Liver (tissue), 9 donors: ENCODE results near the gene ASXL2. TPM values are rescaled to one million over a fixed set of nuclear protein-coding genes. Genes with fewer than 3 reads are reported as not detected.

Source experiments
- DNase-seq: peaks from one replicate; pipeline ENCODE4 v3.0.0-alpha.2; 2017; ENCODE audit warnings: low spot score
- H3K27ac ChIP-seq, 2 donors: one replicate each; pipeline ENCODE4 v1.7.0; 2013; ENCODE audit warnings: inconsistent platforms in 2 of 2, low read length in 2 of 2, control low read depth in 1 of 2, low read depth in 1 of 2, mild to moderate bottlenecking in 1 of 2
- H3K27me3 ChIP-seq, 4 donors: one replicate each; pipeline versions ENCODE4 v1.6.1 to v1.7.0; 2013; ENCODE audit warnings: low read length in 3 of 4, inconsistent platforms in 1 of 4, mild to moderate bottlenecking in 1 of 4, moderate library complexity in 1 of 4; ENCODE audit not compliant: control insufficient read depth in 4 of 4, insufficient read depth in 4 of 4
- H3K36me3 ChIP-seq, 4 donors: one replicate each; pipeline versions ENCODE4 v1.6.1 to v1.7.0; 2013; ENCODE audit warnings: low read length in 3 of 4, mild to moderate bottlenecking in 3 of 4, low read depth in 1 of 4, moderate library complexity in 1 of 4; ENCODE audit not compliant: control insufficient read depth in 4 of 4, insufficient read depth in 3 of 4
- H3K4me1 ChIP-seq, 4 donors: one replicate each; pipeline versions ENCODE4 v1.6.1 to v1.7.0; 2013; ENCODE audit warnings: low read length in 3 of 4, mild to moderate bottlenecking in 3 of 4, moderate library complexity in 1 of 4; ENCODE audit not compliant: control insufficient read depth in 4 of 4, insufficient read depth in 4 of 4
- H3K4me3 ChIP-seq, 3 donors: one replicate each; pipeline versions ENCODE4 v1.6.1 to v1.7.0; 2013; ENCODE audit warnings: low read length in 3 of 3, control low read depth in 1 of 3, low read depth in 1 of 3, mild to moderate bottlenecking in 1 of 3
- H3K9ac ChIP-seq, 2 donors: one replicate each; pipeline ENCODE4 v1.7.0; 2013; ENCODE audit warnings: low read length in 2 of 2, mild to moderate bottlenecking in 2 of 2, moderate library complexity in 2 of 2, control low read depth in 1 of 2, low read depth in 1 of 2
- H3K9me3 ChIP-seq, 4 donors: one replicate each; pipeline versions ENCODE4 v1.6.1 to v1.7.0; 2013; ENCODE audit warnings: low read length in 3 of 4; ENCODE audit not compliant: control insufficient read depth in 4 of 4
- ATF3 ChIP-seq: IDR thresholded peaks from 2 replicates; pipeline ENCODE4 v1.6.1; 2016; ENCODE audit warnings: antibody characterized with exemption
- EGR1 ChIP-seq, 2 donors: IDR thresholded peaks; 2 replicates each; pipeline ENCODE4 v1.6.1; 2016 to 2018; ENCODE audit warnings: antibody characterized with exemption in 2 of 2, low read depth in 2 of 2
- FOXA1 ChIP-seq: IDR thresholded peaks from 2 replicates; pipeline ENCODE4 v1.6.1; 2016; ENCODE audit warnings: antibody characterized with exemption
- FOXA2 ChIP-seq: IDR thresholded peaks from 2 replicates; pipeline ENCODE4 v1.6.1; 2016; ENCODE audit warnings: antibody characterized with exemption
- GABPA ChIP-seq, 2 donors: IDR thresholded peaks in 1 of 2; conservative IDR thresholded peaks in 1 of 2; 2 replicates each; pipeline ENCODE4 v1.6.1; 2016; ENCODE audit warnings: antibody characterized with exemption in 2 of 2, mild to moderate bottlenecking in 1 of 2, moderate library complexity in 1 of 2
- HNF4A ChIP-seq, 2 donors: conservative IDR thresholded peaks; 2 replicates each; pipeline ENCODE4 v1.6.1; 2016; ENCODE audit warnings: antibody characterized with exemption in 2 of 2, mild to moderate bottlenecking in 2 of 2
- HNF4G ChIP-seq: IDR thresholded peaks from 2 replicates; pipeline ENCODE4 v1.6.1; 2016; ENCODE audit warnings: antibody characterized with exemption
- JUND ChIP-seq, 2 donors: IDR thresholded peaks; 2 replicates each; pipeline ENCODE4 v1.6.1; 2016; ENCODE audit warnings: antibody characterized with exemption in 2 of 2
- MAX ChIP-seq: IDR thresholded peaks from 2 replicates; pipeline ENCODE4 v1.6.1; 2016; ENCODE audit warnings: antibody characterized with exemption
- NR2F2 ChIP-seq: IDR thresholded peaks from 2 replicates; pipeline ENCODE4 v1.6.1; 2016; ENCODE audit warnings: antibody characterized with exemption
- RAD21 ChIP-seq, 2 donors: IDR thresholded peaks; 2 replicates each; pipeline ENCODE4 v1.6.1; 2016; ENCODE audit warnings: antibody characterized with exemption in 2 of 2, mild to moderate bottlenecking in 2 of 2
- RXRA ChIP-seq, 2 donors: IDR thresholded peaks; 2 replicates each; pipeline ENCODE4 v1.6.1; 2017 to 2018; ENCODE audit warnings: antibody characterized with exemption in 2 of 2, mild to moderate bottlenecking in 1 of 2
- SP1 ChIP-seq: IDR thresholded peaks from 2 replicates; pipeline ENCODE4 v1.6.1; 2018; ENCODE audit warnings: antibody characterized with exemption, mild to moderate bottlenecking
- TAF1 ChIP-seq: conservative IDR thresholded peaks from 2 replicates; pipeline ENCODE4 v1.6.1; 2016; ENCODE audit warnings: antibody characterized with exemption, mild to moderate bottlenecking
- YY1 ChIP-seq: IDR thresholded peaks from 2 replicates; pipeline ENCODE4 v1.6.1; 2016; ENCODE audit warnings: antibody characterized with exemption, mild to moderate bottlenecking
- ZBTB33 ChIP-seq: IDR thresholded peaks from 2 replicates; pipeline ENCODE4 v1.6.1; 2016; ENCODE audit warnings: antibody characterized with exemption
- WGBS: extraction: QIAGEN DNeasy Blood & Tissue Kit; methylation state at CpG from one replicate; pipeline ENCODE4 v1.1.7; 2013; 5-methylcytosine and 5-hydroxymethylcytosine counted together
- polyA plus RNA-seq, 2 donors: library from polyadenylated mRNA; stranded (reverse) in 1 of 2; unstranded in 1 of 2; fragments of 200-250 nt in 1 of 2; fragments of >200 nt in 1 of 2; fragmentation: Nextera tagmentation in 1 of 2; extraction: Ambion mirVana in 1 of 2; gene quantifications; one replicate each; pipeline versions ENCODE4 v1.2.1 to v1.2.3, GENCODE V29; 2013 to 2015
- total RNA-seq, 2 donors: library from RNA; depleted of rRNA; stranded (reverse); fragments of >200 nt; gene quantifications; one replicate each; pipeline ENCODE4 v1.2.3, GENCODE V29; 2014
- TF ChIP-seq, protein P1 (sequence below): fragments of 150-350 bp; IDR thresholded peaks from 2 replicates; pipeline ENCODE4 v1.5.1; 2017; ENCODE audit warnings: improper control_type of control experiment, low read depth, low read length; ENCODE audit not compliant: missing input control
- TF ChIP-seq, protein P2 (sequence below): IDR thresholded peaks from 2 replicates; pipeline ENCODE4 v1.6.1; 2016; ENCODE audit warnings: antibody characterized with exemption, mild to moderate bottlenecking
- donor health status: healthy.
- donor health status: healthy.
- donor health status: healthy.
- donor health status: healthy.
- donor health status: healthy.

ASXL2 gene
- total and polyA plus RNA-seq, 4 donors, result 2.4 to 7.3 (median 4.4) TPM

- Histone ChIP-seq H3K4me1 (no peaks in the 10 kb centered on the region), H3K27me3 (no peaks in the 10 kb centered on the region), H3K9me3 (no peaks in the 10 kb centered on the region), H3K36me3 (no peaks in the 10 kb centered on the region), H3K27ac (no peak overlapping the region), H3K9ac (no peak overlapping the region), H3K4me3 (no peak overlapping the region)
- TF ChIP-seq FOXA2 (no peak), GABPA (IDR thresholded peaks at IDR 0.05 in 1 of 2, conservative IDR thresholded peaks at IDR 0.05 in 1 of 2) (no peak), HNF4A (conservative IDR thresholded peaks at IDR 0.05) (no peak), SP1 (no peak), ATF3 (no peak), YY1 (no peak), NR2F2 (no peak), HNF4G (no peak), JUND (IDR thresholded peaks at IDR 0.05) (no peak), EGR1 (IDR thresholded peaks at IDR 0.05; ENCODE audit: low read depth in 2 of 2) (no peak), RAD21 (IDR thresholded peaks at IDR 0.05) (no peak), RXRA (IDR thresholded peaks at IDR 0.05) (no peak), FOXA1 (no peak), ZBTB33 (no peak), MAX (no peak)
- TF ChIP-seq, protein P1, sequence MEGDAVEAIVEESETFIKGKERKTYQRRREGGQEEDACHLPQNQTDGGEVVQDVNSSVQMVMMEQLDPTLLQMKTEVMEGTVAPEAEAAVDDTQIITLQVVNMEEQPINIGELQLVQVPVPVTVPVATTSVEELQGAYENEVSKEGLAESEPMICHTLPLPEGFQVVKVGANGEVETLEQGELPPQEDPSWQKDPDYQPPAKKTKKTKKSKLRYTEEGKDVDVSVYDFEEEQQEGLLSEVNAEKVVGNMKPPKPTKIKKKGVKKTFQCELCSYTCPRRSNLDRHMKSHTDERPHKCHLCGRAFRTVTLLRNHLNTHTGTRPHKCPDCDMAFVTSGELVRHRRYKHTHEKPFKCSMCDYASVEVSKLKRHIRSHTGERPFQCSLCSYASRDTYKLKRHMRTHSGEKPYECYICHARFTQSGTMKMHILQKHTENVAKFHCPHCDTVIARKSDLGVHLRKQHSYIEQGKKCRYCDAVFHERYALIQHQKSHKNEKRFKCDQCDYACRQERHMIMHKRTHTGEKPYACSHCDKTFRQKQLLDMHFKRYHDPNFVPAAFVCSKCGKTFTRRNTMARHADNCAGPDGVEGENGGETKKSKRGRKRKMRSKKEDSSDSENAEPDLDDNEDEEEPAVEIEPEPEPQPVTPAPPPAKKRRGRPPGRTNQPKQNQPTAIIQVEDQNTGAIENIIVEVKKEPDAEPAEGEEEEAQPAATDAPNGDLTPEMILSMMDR, result no peak
- TF ChIP-seq, protein P2, sequence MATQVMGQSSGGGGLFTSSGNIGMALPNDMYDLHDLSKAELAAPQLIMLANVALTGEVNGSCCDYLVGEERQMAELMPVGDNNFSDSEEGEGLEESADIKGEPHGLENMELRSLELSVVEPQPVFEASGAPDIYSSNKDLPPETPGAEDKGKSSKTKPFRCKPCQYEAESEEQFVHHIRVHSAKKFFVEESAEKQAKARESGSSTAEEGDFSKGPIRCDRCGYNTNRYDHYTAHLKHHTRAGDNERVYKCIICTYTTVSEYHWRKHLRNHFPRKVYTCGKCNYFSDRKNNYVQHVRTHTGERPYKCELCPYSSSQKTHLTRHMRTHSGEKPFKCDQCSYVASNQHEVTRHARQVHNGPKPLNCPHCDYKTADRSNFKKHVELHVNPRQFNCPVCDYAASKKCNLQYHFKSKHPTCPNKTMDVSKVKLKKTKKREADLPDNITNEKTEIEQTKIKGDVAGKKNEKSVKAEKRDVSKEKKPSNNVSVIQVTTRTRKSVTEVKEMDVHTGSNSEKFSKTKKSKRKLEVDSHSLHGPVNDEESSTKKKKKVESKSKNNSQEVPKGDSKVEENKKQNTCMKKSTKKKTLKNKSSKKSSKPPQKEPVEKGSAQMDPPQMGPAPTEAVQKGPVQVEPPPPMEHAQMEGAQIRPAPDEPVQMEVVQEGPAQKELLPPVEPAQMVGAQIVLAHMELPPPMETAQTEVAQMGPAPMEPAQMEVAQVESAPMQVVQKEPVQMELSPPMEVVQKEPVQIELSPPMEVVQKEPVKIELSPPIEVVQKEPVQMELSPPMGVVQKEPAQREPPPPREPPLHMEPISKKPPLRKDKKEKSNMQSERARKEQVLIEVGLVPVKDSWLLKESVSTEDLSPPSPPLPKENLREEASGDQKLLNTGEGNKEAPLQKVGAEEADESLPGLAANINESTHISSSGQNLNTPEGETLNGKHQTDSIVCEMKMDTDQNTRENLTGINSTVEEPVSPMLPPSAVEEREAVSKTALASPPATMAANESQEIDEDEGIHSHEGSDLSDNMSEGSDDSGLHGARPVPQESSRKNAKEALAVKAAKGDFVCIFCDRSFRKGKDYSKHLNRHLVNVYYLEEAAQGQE, result no peak
- DNase-seq, result no peak
- 86% methylated on average over 7 of the region's 7 CpGs for WGBS
These were observed 179.1 kb downstream of the ASXL2 start for GRCh38 chr2:25699216-25699615.

GRCh38 chr2:25698752-25699151, 179.5 kb downstream of the ASXL2 start:
- Histone ChIP-seq H3K4me1 (no peaks in the 10 kb centered on the region), H3K36me3 (no peaks in the 10 kb centered on the region), H3K4me3 (no peak overlapping the region), H3K9me3 (no peaks in the 10 kb centered on the region), H3K27me3 (no peaks in the 10 kb centered on the region), H3K9ac (no peak overlapping the region), H3K27ac (no peak overlapping the region)
- no peak for DNase-seq
- TF ChIP-seq NR2F2, result no peak
- no peak for TF ChIP-seq RAD21 (IDR thresholded peaks at IDR 0.05)
- TF ChIP-seq SP1, result no peak
- no peak for TF ChIP-seq HNF4G
- TF ChIP-seq JUND (IDR thresholded peaks at IDR 0.05), result no peak
- TF ChIP-seq, protein P1, result no peak
- no peak for TF ChIP-seq RXRA (IDR thresholded peaks at IDR 0.05)
- TF ChIP-seq, protein P2, result no peak
- TF ChIP-seq FOXA1, result no peak
- TF ChIP-seq TAF1, result no peak
- TF ChIP-seq HNF4A (conservative IDR thresholded peaks at IDR 0.05), result no peak
- TF ChIP-seq YY1, result no peak
- no peak for TF ChIP-seq MAX
- TF ChIP-seq GABPA (IDR thresholded peaks at IDR 0.05 in 1 of 2, conservative IDR thresholded peaks at IDR 0.05 in 1 of 2), result no peak
